GM21825 (cell line): ENCODE measurements around the gene LRRTM2.
"Not testable (repeated sequence)": the region's sequence is repeated elsewhere in the genome, so short reads cannot be mapped to it uniquely, and the experiment has no call there.

Experiments used
- ATAC-seq: cut with Tn5 transposase; IDR thresholded peaks from one replicate; pipeline ENCODE4 v1.9.1; 2021; ENCODE audit warnings: mild to moderate bottlenecking, moderate library complexity; ENCODE audit not compliant: unreplicated experiment

LRRTM2 gene, protein sequence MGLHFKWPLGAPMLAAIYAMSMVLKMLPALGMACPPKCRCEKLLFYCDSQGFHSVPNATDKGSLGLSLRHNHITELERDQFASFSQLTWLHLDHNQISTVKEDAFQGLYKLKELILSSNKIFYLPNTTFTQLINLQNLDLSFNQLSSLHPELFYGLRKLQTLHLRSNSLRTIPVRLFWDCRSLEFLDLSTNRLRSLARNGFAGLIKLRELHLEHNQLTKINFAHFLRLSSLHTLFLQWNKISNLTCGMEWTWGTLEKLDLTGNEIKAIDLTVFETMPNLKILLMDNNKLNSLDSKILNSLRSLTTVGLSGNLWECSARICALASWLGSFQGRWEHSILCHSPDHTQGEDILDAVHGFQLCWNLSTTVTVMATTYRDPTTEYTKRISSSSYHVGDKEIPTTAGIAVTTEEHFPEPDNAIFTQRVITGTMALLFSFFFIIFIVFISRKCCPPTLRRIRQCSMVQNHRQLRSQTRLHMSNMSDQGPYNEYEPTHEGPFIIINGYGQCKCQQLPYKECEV

DNA sequence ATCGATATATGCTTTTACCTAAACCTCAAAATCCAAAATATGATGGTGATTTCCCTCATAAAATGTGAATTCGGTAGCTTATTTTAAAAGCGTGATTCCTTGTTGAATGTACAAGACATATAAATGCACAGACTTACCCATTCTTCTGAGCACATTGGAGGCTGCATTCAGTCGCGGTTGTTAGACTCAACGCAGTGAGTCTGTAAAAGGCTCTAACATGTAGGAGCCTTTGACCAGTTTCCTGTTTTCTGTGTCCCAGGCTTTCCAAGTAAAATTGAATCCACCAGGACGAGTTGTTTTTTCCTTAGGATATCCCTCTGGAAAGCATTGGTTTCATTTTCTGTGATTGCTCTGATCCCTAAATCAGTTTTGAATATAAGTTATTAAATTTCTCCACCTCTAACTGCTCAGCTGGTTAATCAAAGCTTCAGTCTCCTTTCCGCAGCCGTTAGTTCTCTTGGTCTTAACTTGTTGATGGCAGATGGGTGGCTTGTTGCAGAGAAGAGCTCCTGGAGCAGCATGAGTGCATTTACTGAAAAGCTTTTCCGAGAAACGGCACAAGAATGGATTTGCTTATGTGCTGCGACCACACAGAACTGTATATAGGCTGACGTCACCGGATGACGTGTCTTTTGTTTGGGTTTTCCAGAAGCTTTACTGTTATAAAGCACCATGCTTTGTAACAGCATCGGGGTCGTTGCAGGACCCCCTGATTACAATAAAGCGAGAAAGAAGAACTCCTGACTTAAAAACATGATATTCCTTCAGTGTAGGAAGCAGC lies at the start of gene LRRTM2:
Gene LRRTM2 (minus strand): TSS at position 565 of the 781 bp plus-strand sequence. CDS start 424 bp downstream, at position 141.
- ATAC-seq, result no peak

- no peak for ATAC-seq
These were observed 47.4 kb upstream of the LRRTM2 start for GRCh38 chr5:138922494-138922893.

DNA sequence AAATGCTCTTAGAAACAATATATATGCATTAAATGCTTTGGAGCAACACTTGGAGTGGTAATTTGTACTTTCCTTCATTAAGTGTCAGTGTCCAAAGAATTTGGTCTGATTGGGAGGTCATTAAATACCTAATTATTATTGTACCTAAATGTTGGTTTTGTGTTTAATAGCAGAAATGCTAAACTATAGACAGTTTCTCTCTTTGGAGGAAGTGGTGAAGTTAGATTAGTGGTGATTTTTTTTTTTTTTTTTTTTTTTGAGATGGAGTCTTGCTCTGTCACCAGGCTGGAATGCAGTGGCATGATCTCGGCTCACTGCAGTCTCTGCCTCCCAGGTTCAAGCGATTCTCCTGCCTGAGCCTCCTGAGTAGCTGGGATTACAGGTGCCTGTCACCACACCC lies 46.2 kb upstream of the LRRTM2 start:
- ATAC-seq, result not testable (repeated sequence)

GRCh38 chr5:138920181-138920580 lies 45.0 kb upstream of the LRRTM2 start:
- ATAC-seq, result no peak

GRCh38 chr5:138918686-138919085 lies 43.6 kb upstream of the LRRTM2 start:
- no peak for ATAC-seq

GRCh38 chr5:138914338-138914737 lies 39.2 kb upstream of the LRRTM2 start:
- no peak for ATAC-seq

GRCh38 chr5:138913773-138914172 lies 38.6 kb upstream of the LRRTM2 start:
- ATAC-seq, result no peak

- ATAC-seq, result no peak
These were observed 37.0 kb upstream of the LRRTM2 start for GRCh38 chr5:138912093-138912492.

- ATAC-seq, result no peak
These were observed 36.3 kb upstream of the LRRTM2 start for GRCh38 chr5:138911441-138911840.

GRCh38 chr5:138910546-138911185 lies 35.5 kb upstream of the LRRTM2 start:
- no peak for ATAC-seq

GRCh38 chr5:138909734-138910133 lies 34.6 kb upstream of the LRRTM2 start:
- no peak for ATAC-seq

DNA sequence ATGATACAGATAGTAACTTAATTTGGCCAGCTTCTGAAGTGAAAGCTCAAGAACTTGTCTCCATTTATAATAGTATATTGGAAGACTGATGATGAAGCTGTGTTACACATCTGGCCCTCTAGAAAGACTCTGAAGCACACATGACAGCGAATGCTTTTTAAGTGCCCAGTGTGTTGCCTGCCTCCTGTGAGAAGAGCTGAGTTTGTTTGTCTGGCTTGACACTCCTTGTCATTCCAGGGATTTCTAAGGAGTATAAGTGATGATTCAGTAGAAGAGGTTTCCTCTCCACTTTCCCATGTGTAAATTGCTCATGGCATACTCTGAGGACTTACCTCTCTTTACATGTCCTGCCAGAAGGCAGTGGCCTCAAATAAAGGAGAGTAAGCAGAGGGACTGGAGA lies 30.4 kb upstream of the LRRTM2 start:
- ATAC-seq, result no peak

- ATAC-seq, result no peak
These were observed 28.1 kb upstream of the LRRTM2 start for GRCh38 chr5:138903130-138903775.

DNA sequence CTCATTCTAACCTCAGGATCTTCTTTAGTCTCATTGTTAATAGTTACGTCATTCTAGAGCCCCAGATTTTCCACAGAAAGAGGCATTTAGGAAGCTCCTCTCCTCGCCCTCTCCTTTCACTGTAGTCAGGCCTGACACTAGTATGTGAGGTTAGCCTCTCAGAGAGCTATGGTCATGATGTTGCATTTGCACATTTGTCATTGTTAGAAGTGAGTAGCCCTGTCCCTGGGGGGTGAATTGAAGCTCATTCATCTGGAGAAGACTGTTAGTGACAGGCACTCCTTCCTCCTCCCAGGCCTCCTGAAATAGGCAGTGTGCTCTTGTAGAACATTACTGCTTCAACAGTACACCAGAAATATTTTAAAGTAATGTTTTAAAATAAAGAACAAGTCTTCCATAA lies 26.6 kb upstream of the LRRTM2 start:
- no peak for ATAC-seq

GRCh38 chr5:138900281-138900965 lies 25.3 kb upstream of the LRRTM2 start:
- ATAC-seq, result no peak

DNA sequence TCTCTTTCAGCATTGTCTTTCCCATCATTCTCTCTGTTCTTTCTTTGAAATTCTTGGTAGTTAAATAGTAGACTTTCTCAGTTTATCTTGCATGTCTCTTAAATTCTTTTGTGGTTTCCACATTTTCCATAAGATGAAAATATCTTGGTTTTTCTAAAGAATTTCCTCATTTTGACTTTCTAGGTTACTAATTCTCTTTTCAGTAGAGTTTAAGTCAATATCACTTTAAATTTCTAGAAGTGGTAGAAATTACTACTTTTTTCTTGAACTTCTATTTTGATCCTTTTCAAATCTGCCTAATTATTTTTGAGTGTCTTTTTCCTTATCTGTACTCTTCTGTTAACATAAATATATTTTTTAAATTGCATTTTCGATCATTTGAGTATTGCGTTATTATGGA lies 23.6 kb upstream of the LRRTM2 start:
- ATAC-seq, result no peak

DNA sequence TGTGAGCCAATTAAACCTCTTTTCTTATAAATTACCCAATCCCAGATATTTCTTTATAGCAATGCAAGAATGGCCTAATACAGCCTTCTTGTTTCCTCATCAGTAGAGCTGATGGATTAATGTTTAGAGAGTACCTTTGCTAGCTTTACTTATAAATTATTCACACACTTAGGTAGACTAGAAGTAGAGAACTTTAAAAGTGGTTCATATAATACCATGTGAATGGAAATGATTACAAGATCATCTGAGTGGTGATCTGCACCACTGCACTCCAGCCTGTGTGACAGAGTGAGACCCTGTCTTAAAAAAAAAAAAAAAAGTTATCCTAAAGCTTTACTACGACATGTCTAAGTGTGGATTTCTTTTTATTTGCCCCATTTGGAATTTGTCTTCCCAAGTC lies 23.2 kb upstream of the LRRTM2 start:
- ATAC-seq, result no peak

GRCh38 chr5:138895918-138896317 lies 20.8 kb upstream of the LRRTM2 start:
- no peak for ATAC-seq

DNA sequence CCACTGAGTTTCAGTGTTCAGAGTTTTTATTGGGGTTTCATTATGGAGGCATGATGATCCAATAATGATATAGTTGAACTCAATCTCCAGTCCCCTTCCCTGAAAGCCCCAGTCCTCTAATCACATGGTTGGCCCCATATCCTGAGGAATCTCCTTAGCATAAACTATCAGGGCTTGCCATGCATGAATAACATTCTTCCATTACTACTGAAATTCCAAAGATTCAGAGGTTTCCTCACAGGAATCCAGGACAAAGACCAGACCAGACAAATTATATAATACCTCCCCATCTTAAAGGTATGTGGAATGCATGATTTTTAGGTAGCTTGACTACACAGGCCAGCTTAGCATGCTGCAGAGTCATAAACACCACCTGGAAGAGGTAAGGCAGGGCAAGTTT lies 15.5 kb upstream of the LRRTM2 start:
- ATAC-seq, result no peak

- no peak for ATAC-seq
These were observed 14.9 kb upstream of the LRRTM2 start for GRCh38 chr5:138889994-138890393.
